OCI-LY7 (cell line): ENCODE measurements around the gene LAMA1. TPM values are rescaled to one million over a fixed set of nuclear protein-coding genes. Genes with fewer than 3 reads are reported as not detected.

Source experiments
- BruUV-seq: library from RNA; stranded (reverse); fragments of 400-500 nt; replicated peaks from 2 replicates; lab custom pipeline; 2021; lab: Mats Ljungman, UMichigan
- CTCF ChIA-PET: fragments of 300-600 bp; sonication (Branson Sonifier 250); formaldehyde crosslinking; loops from one replicate; lab custom pipeline; 2022; ENCODE audit warnings: antibody characterized with exemption; ENCODE audit not compliant: unreplicated experiment; lab: Charles Lee
- POLR2A ChIA-PET: fragments of 300-600 bp; sonication (Branson Sonifier 250); formaldehyde crosslinking; loops from one replicate; lab custom pipeline; 2022; ENCODE audit warnings: antibody characterized with exemption; lab: Charles Lee
- DNase-seq: peaks from one replicate; pipeline ENCODE4 v3.0.0-alpha.2; 2015; ENCODE audit warnings: low spot score
- H2AFZ ChIP-seq: fragments of 200-600 bp; sonication (generic), shearing (Covaris generic); 2 replicates; pipeline ENCODE4 v1.6.1; 2014; ENCODE audit warnings: mild to moderate bottlenecking, antibody characterized with exemption, low read length, moderate library complexity
- H3K27ac ChIP-seq: fragments of 200-600 bp; sonication (generic); 2 replicates; pipeline ENCODE4 v1.5.1; 2014; ENCODE audit warnings: mixed run types, low read depth, mild to moderate bottlenecking, moderate library complexity, low read length, inconsistent platforms; ENCODE audit not compliant: poor library complexity, severe bottlenecking
- H3K36me3 ChIP-seq: fragments of 200-600 bp; sonication (generic); 2 replicates; pipeline ENCODE4 v1.6.1; 2014; ENCODE audit warnings: mild to moderate bottlenecking, antibody characterized with exemption, low read length, moderate library complexity, mixed read lengths; ENCODE audit not compliant: insufficient read depth
- H3K4me1 ChIP-seq: fragments of 200-600 bp; sonication (generic); 2 replicates; pipeline ENCODE4 v1.5.1; 2014; ENCODE audit warnings: mild to moderate bottlenecking, low read length; ENCODE audit not compliant: insufficient read depth, poor library complexity, severe bottlenecking
- H3K4me2 ChIP-seq: fragments of 200-600 bp; sonication (generic); 2 replicates; pipeline ENCODE4 v1.6.1; 2014; ENCODE audit warnings: mild to moderate bottlenecking, low read length
- H3K4me3 ChIP-seq: fragments of 200-600 bp; sonication (generic); 2 replicates; pipeline ENCODE4 v1.5.1; 2014; ENCODE audit warnings: mild to moderate bottlenecking, low read depth, low read length; ENCODE audit not compliant: poor library complexity, severe bottlenecking
- H3K79me2 ChIP-seq: fragments of 200-600 bp; sonication (generic); 2 replicates; pipeline ENCODE4 v1.6.1; 2016; ENCODE audit warnings: low read depth, mild to moderate bottlenecking, low read length, moderate library complexity, mixed read lengths; ENCODE audit not compliant: insufficient read depth
- H3K9me2 ChIP-seq: fragments of 200-600 bp; sonication (generic); 2 replicates; pipeline ENCODE4 v1.6.1; 2016; ENCODE audit warnings: mild to moderate bottlenecking, low read length, mixed read lengths; ENCODE audit not compliant: insufficient read depth
- H3K9me3 ChIP-seq: fragments of 200-600 bp; sonication (generic); 2 replicates; pipeline ENCODE4 v1.6.1; 2014; ENCODE audit warnings: mild to moderate bottlenecking, mixed run types, low read length, mixed read lengths
- H4K20me1 ChIP-seq: fragments of 200-600 bp; sonication (generic); 2 replicates; pipeline ENCODE4 v1.6.1; 2014; ENCODE audit warnings: mild to moderate bottlenecking, antibody characterized with exemption, low read length, moderate library complexity, mixed read lengths; ENCODE audit not compliant: insufficient read depth
- CTCF ChIP-seq: fragments of 200-600 bp; sonication (generic); conservative IDR thresholded peaks from 2 replicates; pipeline ENCODE4 v1.5.1; 2014; ENCODE audit warnings: mild to moderate bottlenecking, antibody characterized with exemption, low read length, moderate library complexity, mixed read lengths
- EZH2phosphoT487 ChIP-seq: fragments of 200-600 bp; sonication (generic); IDR thresholded peaks from 2 replicates; pipeline ENCODE4 v1.6.1; 2018; ENCODE audit warnings: low read depth, borderline replicate concordance, mild to moderate bottlenecking, mixed run types, antibody characterized with exemption, low read length, moderate library complexity, mixed read lengths
- intact Hi-C: fragments of 100-400 bp; cut with micrococcal nuclease; formaldehyde crosslinking; loops from one replicate; pipeline ENCODE4 v1.10.0; 2022; ENCODE audit not compliant: unreplicated experiment
- total RNA-seq, 2 experiments: library from RNA; depleted of rRNA in 1 of 2; stranded (reverse); fragments of >200 nt in 1 of 2; shearing (Covaris generic) in 1 of 2; gene quantifications; 2 replicates each; pipeline ENCODE4 v1.2.3, GENCODE V29; 2014 to 2022

The LAMA1 gene
- total RNA-seq, 2 experiments from 2014 or later: not detected

- TF ChIP-seq CTCF (no peak), EZH2phosphoT487 (no peak)
- Histone ChIP-seq H3K4me3 (no peak overlapping the region), H3K36me3 (no peaks in the 10 kb centered on the region), H3K4me2 (no peak overlapping the region), H3K27ac (no peak overlapping the region), H3K9me3 (no peaks in the 10 kb centered on the region), H3K4me1 (no peaks in the 10 kb centered on the region), H2AFZ (no peak overlapping the region), H4K20me1 (no peaks in the 10 kb centered on the region), H3K9me2 (no peaks in the 10 kb centered on the region), H3K79me2 (no peaks in the 10 kb centered on the region)
- DNase-seq: no peak
- no TSS peak for BruUV-seq
- ChIA-PET POLR2A (interaction anchor here (0.7 kb wide), 2 partner anchors 16 to 115 kb away, joined by 4 to 7 read pairs; no protein-coding TSS in a partner anchor), CTCF (no interaction called here)
- intact Hi-C loops: no loop called here
Measured at GRCh38 chr18:7084080-7085065, 33.2 kb downstream of the LAMA1 start.

GRCh38 chr18:7082671-7083070 is 34.9 kb downstream of the LAMA1 start:
- Histone ChIP-seq H3K9me2 (no peaks in the 10 kb centered on the region), H3K9me3 (no peaks in the 10 kb centered on the region), H3K4me1 (no peaks in the 10 kb centered on the region), H3K36me3 (no peaks in the 10 kb centered on the region), H2AFZ (no peak overlapping the region), H3K4me3 (no peak overlapping the region), H4K20me1 (no peaks in the 10 kb centered on the region), H3K4me2 (no peak overlapping the region), H3K79me2 (no peaks in the 10 kb centered on the region), H3K27ac (no peak overlapping the region)
- no peak for TF ChIP-seq CTCF
- TF ChIP-seq EZH2phosphoT487: no peak
- CTCF ChIA-PET: no interaction called here
- BruUV-seq: no TSS peak
- no peak for DNase-seq
- intact Hi-C loops: no loop called here
- POLR2A ChIA-PET: no interaction called here

GRCh38 chr18:7079231-7079630 is 38.4 kb downstream of the LAMA1 start:
- no peak overlapping the region for H3K27ac ChIP-seq
- intact Hi-C loops: no loop called here
- POLR2A ChIA-PET: interaction anchor here (1.0 to 1.2 kb wide), 2 partner anchors 10 to 23 kb away, joined by 3 read pairs; no protein-coding TSS in a partner anchor
- DNase-seq: no peak
- no peaks in the 10 kb centered on the region for H4K20me1 ChIP-seq
- H3K4me3 ChIP-seq: no peak overlapping the region
- H3K36me3 ChIP-seq: no peaks in the 10 kb centered on the region
- BruUV-seq: no TSS peak
- no peak overlapping the region for H3K4me2 ChIP-seq
- H3K79me2 ChIP-seq: no peaks in the 10 kb centered on the region
- H3K4me1 ChIP-seq: no peaks in the 10 kb centered on the region
- CTCF ChIA-PET: no interaction called here
- no peaks in the 10 kb centered on the region for H3K9me2 ChIP-seq
- TF ChIP-seq CTCF: no peak
- TF ChIP-seq EZH2phosphoT487: no peak
- H2AFZ ChIP-seq: no peak overlapping the region
- H3K9me3 ChIP-seq: no peaks in the 10 kb centered on the region
